Fibroblast of villous mesenchyme (primary cell): ENCODE data around the gene TP53I13. TPM values are rescaled to one million over a fixed set of nuclear protein-coding genes. Genes with fewer than 3 reads are reported as not detected.

ENCODE experiments used
- DNase-seq: peaks from one replicate; pipeline ENCODE4 v3.0.0-alpha.2; 2010; ENCODE audit warnings: low read depth
- H3K4me3 ChIP-seq: 2 replicates; pipeline ENCODE4 v1.5.1; 2011; ENCODE audit warnings: low read depth, mild to moderate bottlenecking, low read length
- CTCF ChIP-seq: IDR thresholded peaks from 2 replicates; pipeline ENCODE4 v1.5.1; 2012; ENCODE audit warnings: low read depth, mild to moderate bottlenecking, low read length; ENCODE audit not compliant: insufficient read depth
- total RNA-seq: library from RNA; depleted of rRNA; stranded (reverse); fragments of >200 nt; gene quantifications from 2 replicates; pipeline ENCODE4 v1.2.3, GENCODE V29; 2012

TP53I13 gene
- total RNA-seq, 1 donor: 51.8 TPM

GRCh38 chr17:29586676-29587469 is 18.4 kb downstream of the TP53I13 start:
- TF ChIP-seq CTCF: no peak
- no peak overlapping the region for H3K4me3 ChIP-seq
- no peak for DNase-seq

GRCh38 chr17:29587591-29587990 is 19.1 kb downstream of the TP53I13 start:
- no peak for DNase-seq
- H3K4me3 ChIP-seq: peak overlapping the region; percentile 83
- TF ChIP-seq CTCF: no peak

GRCh38 chr17:29588017-29588561 is 19.6 kb downstream of the TP53I13 start:
- no peak for TF ChIP-seq CTCF
- peak overlapping the region; percentile 83 for H3K4me3 ChIP-seq
- no peak for DNase-seq

- no peak for TF ChIP-seq CTCF
- peak overlapping the region; percentile 83 for H3K4me3 ChIP-seq
- no peak for DNase-seq
Observed at GRCh38 chr17:29588562-29589411, 20.3 kb downstream of the TP53I13 start.

- peak; percentile 86 for DNase-seq
- no peak for TF ChIP-seq CTCF
- H3K4me3 ChIP-seq: peak within 1 kb of the TSS; percentile 83
Observed at GRCh38 chr17:29589524-29590410, 21.3 kb downstream of the TP53I13 start, which contains the start of gene GIT1. TSS of gene GIT1 (minus strand) at chr17:29589648. CDS start at chr17:29589378, 270 bp downstream.

GRCh38 chr17:29590411-29591145 is 22.1 kb downstream of the TP53I13 start:
- no peak for DNase-seq
- peak overlapping the region; percentile 6 for H3K4me3 ChIP-seq
- no peak for TF ChIP-seq CTCF
